Bronchial epithelial cell (primary cell): Measurements from ENCODE around the gene LRTM2. TPM values are rescaled to one million over a fixed set of nuclear protein-coding genes. Genes with fewer than 3 reads are reported as not detected.

ENCODE experiments used
- DNase-seq: peaks from one replicate; pipeline ENCODE4 v3.0.0-alpha.2; 2010; ENCODE audit warnings: low read depth
- FAIRE-seq: peaks from 2 replicates; lab custom pipeline; 2011; peaks lifted over from hg19 to GRCh38; lab: Jason Lieb, UNC
- H3K27me3 ChIP-seq: 2 replicates; pipeline ENCODE4 v1.5.1; 2011; ENCODE audit warnings: low read length; ENCODE audit not compliant: control insufficient read depth, insufficient read depth
- H3K36me3 ChIP-seq: 2 replicates; pipeline ENCODE4 v1.5.1; 2011; ENCODE audit warnings: low read length; ENCODE audit not compliant: control insufficient read depth, insufficient read depth
- H3K4me3 ChIP-seq: 2 replicates; pipeline ENCODE4 v1.5.1; 2011; ENCODE audit warnings: mild to moderate bottlenecking, low read depth, low read length, control low read depth
- CTCF ChIP-seq: IDR thresholded peaks from 2 replicates; pipeline ENCODE4 v1.5.1; 2011; ENCODE audit warnings: mild to moderate bottlenecking, moderate library complexity, low read length, control low read depth, inconsistent platforms; ENCODE audit not compliant: insufficient read depth, severe bottlenecking
- total RNA-seq: library from RNA; depleted of rRNA; stranded (reverse); fragments of >200 nt; gene quantifications from 2 replicates; pipeline ENCODE4 v1.2.1, GENCODE V29; 2014

LRTM2 gene
- total RNA-seq, 1 donor from 2014 or later = not detected

- H3K27me3 ChIP-seq = no peaks in the 10 kb centered on the region
- H3K4me3 ChIP-seq = no peak overlapping the region
- FAIRE-seq (peak; percentile 84), DNase-seq (no peak)
- no peaks in the 10 kb centered on the region for H3K36me3 ChIP-seq
- no peak for TF ChIP-seq CTCF
Observed at GRCh38 chr12:1880153-1880845, 59.9 kb downstream of the LRTM2 start.

- DNase-seq (no peak), FAIRE-seq (no peak)
- H3K4me3 ChIP-seq = no peak overlapping the region
- TF ChIP-seq CTCF = no peak
- H3K27me3 ChIP-seq = no peaks in the 10 kb centered on the region
- no peaks in the 10 kb centered on the region for H3K36me3 ChIP-seq
Observed at GRCh38 chr12:1880876-1881275, 60.5 kb downstream of the LRTM2 start.

GRCh38 chr12:1881301-1881700 lies 60.9 kb downstream of the LRTM2 start:
- no peak for TF ChIP-seq CTCF
- no peak for DNase-seq
- no peak overlapping the region for H3K4me3 ChIP-seq
- FAIRE-seq = peak; percentile 58
- H3K36me3 ChIP-seq = no peaks in the 10 kb centered on the region
- no peaks in the 10 kb centered on the region for H3K27me3 ChIP-seq

- H3K36me3 ChIP-seq = no peaks in the 10 kb centered on the region
- no peak for DNase-seq
- no peaks in the 10 kb centered on the region for H3K27me3 ChIP-seq
- H3K4me3 ChIP-seq = no peak overlapping the region
- FAIRE-seq = no peak
- no peak for TF ChIP-seq CTCF
Observed at GRCh38 chr12:1881936-1882335, 61.6 kb downstream of the LRTM2 start.

GRCh38 chr12:1882405-1882804 lies 62.0 kb downstream of the LRTM2 start:
- TF ChIP-seq CTCF = no peak
- FAIRE-seq (no peak), DNase-seq (no peak)
- Histone ChIP-seq H3K4me3 (no peak overlapping the region), H3K36me3 (no peaks in the 10 kb centered on the region), H3K27me3 (no peaks in the 10 kb centered on the region)

GRCh38 chr12:1882850-1883470 lies 62.6 kb downstream of the LRTM2 start:
- Histone ChIP-seq H3K36me3 (no peaks in the 10 kb centered on the region), H3K4me3 (no peak overlapping the region), H3K27me3 (no peaks in the 10 kb centered on the region)
- DNase-seq (no peak), FAIRE-seq (no peak)
- TF ChIP-seq CTCF = no peak
